SK-N-SH (cell line): Measurements from ENCODE around the gene KIF27. TPM values are rescaled to one million over a fixed set of nuclear protein-coding genes. Genes with fewer than 3 reads are reported as not detected.

Source experiments
- CTCF ChIA-PET: fragments of 300-600, 350-600 bp; formaldehyde crosslinking; extraction: SDS; loops from one replicate; lab custom pipeline; 2021; lab: Yijun Ruan, JAX
- POLR2A ChIA-PET: fragments of 350-600 bp; sonication (Branson Sonifier 250); formaldehyde crosslinking; extraction: SDS; loops from one replicate; lab custom pipeline; 2020; ENCODE audit warnings: antibody characterized with exemption, inconsistent platforms; lab: Yijun Ruan, JAX
- DNase-seq: peaks from one replicate; pipeline ENCODE4 v3.0.0; 2012
- H2AFZ ChIP-seq: fragments of 200-600 bp; sonication (generic); 2 replicates; pipeline ENCODE4 v1.8.1; 2016; ENCODE audit warnings: antibody characterized with exemption, mild to moderate bottlenecking, low read depth
- H3F3A ChIP-seq: fragments of 200-600 bp; sonication (generic); replicated peaks from 2 replicates; pipeline ENCODE3; 2016; ENCODE audit warnings: antibody characterized with exemption, mild to moderate bottlenecking; ENCODE audit not compliant: insufficient read depth
- H3K27ac ChIP-seq, 2 experiments: fragments of 200-500 bp in 1 of 2; fragments of 200-600 bp in 1 of 2; sonication (Bioruptor generic) in 1 of 2; sonication (generic), shearing (Covaris generic) in 1 of 2; 2 replicates each; pipeline versions ENCODE4 v1.5.1 to v1.6.1; 2014 to 2016; ENCODE audit warnings: low read depth in 2 of 2, inconsistent platforms in 1 of 2, low read length in 1 of 2, mild to moderate bottlenecking in 1 of 2, mixed read lengths in 1 of 2
- H3K27me3 ChIP-seq: fragments of 200-600 bp; sonication (generic), shearing (Covaris generic); 2 replicates; pipeline ENCODE4 v1.6.1; 2016; ENCODE audit warnings: mixed run types; ENCODE audit not compliant: insufficient read depth
- H3K36me3 ChIP-seq, 2 experiments: fragments of 200-500 bp in 1 of 2; fragments of 200-600 bp in 1 of 2; sonication (Bioruptor generic) in 1 of 2; sonication (generic) in 1 of 2; replicated peaks in 1 of 2; 2 replicates each; pipeline versions ENCODE3 to v1.5.1; 2014 to 2016; ENCODE audit warnings: low read length in 1 of 2, mild to moderate bottlenecking in 1 of 2; ENCODE audit not compliant: insufficient read depth in 2 of 2, control insufficient read depth in 1 of 2
- H3K4me1 ChIP-seq, 2 experiments: fragments of 200-500 bp in 1 of 2; fragments of 200-600 bp in 1 of 2; sonication (Bioruptor generic) in 1 of 2; sonication (generic), shearing (Covaris generic) in 1 of 2; 2 replicates each; pipeline versions ENCODE4 v1.5.1 to v1.6.1; 2014 to 2016; ENCODE audit warnings: low read depth in 1 of 2, low read length in 1 of 2, mixed run types in 1 of 2; ENCODE audit not compliant: insufficient read depth in 2 of 2, control insufficient read depth in 1 of 2
- H3K4me2 ChIP-seq: fragments of 200-600 bp; sonication (generic), shearing (Covaris generic); 2 replicates; pipeline ENCODE4 v1.6.1; 2017; ENCODE audit warnings: mixed run types
- H3K4me3 ChIP-seq, 2 experiments: fragments of 200-500 bp in 1 of 2; fragments of 200-600 bp in 1 of 2; sonication (Bioruptor generic) in 1 of 2; sonication (generic), shearing (Covaris generic) in 1 of 2; 2 replicates each; pipeline versions ENCODE4 v1.5.1 to v1.8.1; 2014 to 2016; ENCODE audit warnings: low read depth in 2 of 2, inconsistent platforms in 1 of 2, low read length in 1 of 2, mild to moderate bottlenecking in 1 of 2, mixed read lengths in 1 of 2, moderate library complexity in 1 of 2
- H3K79me2 ChIP-seq: fragments of 200-600 bp; sonication (generic); 2 replicates; pipeline ENCODE4 v1.8.1; 2017; ENCODE audit warnings: mild to moderate bottlenecking; ENCODE audit not compliant: insufficient read depth
- H3K9ac ChIP-seq: fragments of 200-600 bp; sonication (generic); 2 replicates; pipeline ENCODE4 v1.6.1; 2017; ENCODE audit warnings: mixed run types
- H3K9me2 ChIP-seq: fragments of 200-600 bp; sonication (generic); 2 replicates; pipeline ENCODE4 v1.6.1; 2017; ENCODE audit warnings: mixed run types
- H3K9me3 ChIP-seq: fragments of 200-600 bp; sonication (generic); 2 replicates; pipeline ENCODE4 v1.6.1; 2017; ENCODE audit warnings: mixed run types, mild to moderate bottlenecking, moderate library complexity
- H4K20me1 ChIP-seq: fragments of 200-600 bp; sonication (generic); 2 replicates; pipeline ENCODE4 v1.6.1; 2017; ENCODE audit warnings: mild to moderate bottlenecking, mixed run types; ENCODE audit not compliant: insufficient read depth
- CHD2 ChIP-seq: fragments of 150-350 bp; IDR thresholded peaks from 2 replicates; pipeline ENCODE4 v1.6.1; 2018; ENCODE audit warnings: low read length; ENCODE audit not compliant: partially characterized antibody
- ELF1 ChIP-seq: IDR thresholded peaks from 2 replicates; pipeline ENCODE4 v1.4.0; 2012
- EP300 ChIP-seq, 2 experiments: IDR thresholded peaks; 2 replicates each; pipeline versions ENCODE4 v1.4.0 to v1.6.1; 2012; ENCODE audit warnings: borderline replicate concordance in 1 of 2, low read depth in 1 of 2, low read length in 1 of 2
- FOSL2 ChIP-seq: IDR thresholded peaks from 2 replicates; pipeline ENCODE4 v1.4.0; 2012; ENCODE audit warnings: low read depth, mild to moderate bottlenecking, moderate library complexity, borderline replicate concordance
- GABPA ChIP-seq: IDR thresholded peaks from 2 replicates; pipeline ENCODE4 v1.4.0; 2012; ENCODE audit warnings: low read depth, mild to moderate bottlenecking
- GATA2 ChIP-seq: sonication (generic); formaldehyde crosslinking; IDR thresholded peaks from 2 replicates; pipeline ENCODE4 v1.5.0; 2020; ENCODE audit warnings: mild to moderate bottlenecking, missing genetic modification reagents
- IRF3 ChIP-seq: fragments of 150-350 bp; IDR thresholded peaks from 2 replicates; pipeline ENCODE4 v1.6.1; 2016; ENCODE audit warnings: mild to moderate bottlenecking, low read depth, low read length
- JUND ChIP-seq: IDR thresholded peaks from 2 replicates; pipeline ENCODE4 v1.4.0; 2012
- MXI1 ChIP-seq: IDR thresholded peaks from 2 replicates; pipeline ENCODE4 v1.6.1; 2012; ENCODE audit warnings: mild to moderate bottlenecking, low read depth, low read length, improper control_type of control experiment
- RAD21 ChIP-seq: IDR thresholded peaks from 2 replicates; pipeline ENCODE4 v1.6.1; 2012; ENCODE audit warnings: mild to moderate bottlenecking, low read length
- RCOR1 ChIP-seq: fragments of 150-350 bp; IDR thresholded peaks from 2 replicates; pipeline ENCODE4 v1.6.1; 2017; ENCODE audit warnings: antibody characterized with exemption, low read length
- REST ChIP-seq: IDR thresholded peaks from 2 replicates; pipeline ENCODE4 v1.6.1; 2012; ENCODE audit warnings: mild to moderate bottlenecking, low read depth, low read length, moderate library complexity
- RFX5 ChIP-seq: IDR thresholded peaks from 2 replicates; pipeline ENCODE4 v1.6.1; 2012; ENCODE audit warnings: mild to moderate bottlenecking, improper control_type of control experiment, low read length
- RXRA ChIP-seq: IDR thresholded peaks from 2 replicates; pipeline ENCODE4 v1.4.0; 2012; ENCODE audit warnings: low read depth, mild to moderate bottlenecking, borderline replicate concordance
- SIN3A ChIP-seq: IDR thresholded peaks from 2 replicates; pipeline ENCODE4 v1.6.1; 2012; ENCODE audit warnings: low read depth, mild to moderate bottlenecking, low read length, moderate library complexity, borderline replicate concordance
- SMC3 ChIP-seq: IDR thresholded peaks from 2 replicates; pipeline ENCODE4 v1.6.1; 2012; ENCODE audit warnings: low read depth, low read length, improper control_type of control experiment
- TCF12 ChIP-seq: IDR thresholded peaks from 2 replicates; pipeline ENCODE4 v1.4.0; 2012
- TEAD4 ChIP-seq: IDR thresholded peaks from 2 replicates; pipeline ENCODE4 v1.4.0; 2012; ENCODE audit warnings: mild to moderate bottlenecking, borderline replicate concordance; ENCODE audit not compliant: insufficient read depth
- USF2 ChIP-seq: fragments of 150-350 bp; IDR thresholded peaks from 2 replicates; pipeline ENCODE4 v1.6.1; 2017; ENCODE audit warnings: antibody characterized with exemption, low read length, low read depth, borderline replicate concordance
- WGBS: methylation state at CpG from one replicate; pipeline ENCODE4 v1.1.6; 2017; ENCODE audit warnings: low lambda C conversion rate; 5-methylcytosine and 5-hydroxymethylcytosine counted together
- polyA plus RNA-seq, 3 experiments: library from polyadenylated mRNA; depleted of rRNA; stranded (reverse); fragments of >200 nt; gene quantifications; 2 replicates each; pipeline ENCODE4 v1.2.3, GENCODE V29; 2012

The KIF27 gene
- polyA plus RNA-seq, 1 of the 3 experiments (the other 2 are of a cell fraction) = 0.81 TPM

GRCh38 chr9:83932011-83932410, 10.8 kb upstream of the KIF27 start:
- TF ChIP-seq SMC3 (no peak), SIN3A (no peak), RCOR1 (no peak), EP300 (IDR thresholded peaks at IDR 0.05; ENCODE audit: borderline replicate concordance in 1 of 2, low read depth in 1 of 2, low read length in 1 of 2) (no peak), MXI1 (no peak), RAD21 (no peak), TEAD4 (no peak), JUND (no peak)
- Histone ChIP-seq H3K36me3 (no peaks in the 10 kb centered on the region), H3K4me2 (no peak overlapping the region), H3K9me3 (no peaks in the 10 kb centered on the region), H3K9me2 (no peaks in the 10 kb centered on the region), H3F3A (peaks cover 13% of the 10 kb centered on the region), H2AFZ (no peak overlapping the region), H4K20me1 (no peaks in the 10 kb centered on the region), H3K27ac (no peak overlapping the region), H3K27me3 (no peaks in the 10 kb centered on the region), H3K4me1 (peaks cover 2 to 32% of the 10 kb centered on the region in 2 experiments; a peak in 2 of 4 replicates), H3K79me2 (no peaks in the 10 kb centered on the region), H3K4me3 (no peak overlapping the region), H3K9ac (no peak overlapping the region)
- DNase-seq = no peak
- ChIA-PET CTCF (interaction anchor here (1.5 to 6.3 kb wide), 3 partner anchors 11 to 383 kb away, joined by 4 to 69 read pairs (median 11); partner anchors contain the start of gene KIF27), POLR2A (no interaction called here)
- 61% methylated on average over 2 of the region's 2 CpGs for WGBS

- Histone ChIP-seq H2AFZ (no peak overlapping the region), H3K9ac (no peak overlapping the region), H3K79me2 (no peaks in the 10 kb centered on the region), H3K4me3 (no peak overlapping the region), H3K4me2 (no peak overlapping the region), H3F3A (peaks cover 13% of the 10 kb centered on the region), H4K20me1 (no peaks in the 10 kb centered on the region)
- 100% methylated on average over 5 of the region's 5 CpGs for WGBS
- CTCF ChIA-PET = interaction anchor here (1.2 to 1.9 kb wide), 4 partner anchors 10 to 385 kb away, joined by 5 to 7 read pairs (median 6); partner anchors contain the start of gene KIF27
- TF ChIP-seq TCF12 (no peak), REST (no peak), IRF3 (no peak), USF2 (no peak), GATA2 (CRISPR knock-in tag) (no peak), GABPA (no peak), FOSL2 (no peak), SIN3A (no peak), RXRA (no peak), CHD2 (no peak), EP300 (IDR thresholded peaks at IDR 0.05; ENCODE audit: borderline replicate concordance in 1 of 2, low read depth in 1 of 2, low read length in 1 of 2) (no peak), ELF1 (no peak), RFX5 (no peak)
- TF ChIP-seq, all 33 proteins: peak for 0
- Histone ChIP-seq H3K9me2 (no peaks in the 10 kb centered on the region), H3K4me1 (peaks cover 2 to 22% of the 10 kb centered on the region in 2 experiments; a peak in 2 of 4 replicates), H3K9me3 (no peaks in the 10 kb centered on the region), H3K27me3 (no peaks in the 10 kb centered on the region), H3K27ac (no peak overlapping the region), H3K36me3 (no peaks in the 10 kb centered on the region)
- no peak for DNase-seq
- POLR2A ChIA-PET = no interaction called here
Measured at GRCh38 chr9:83930881-83931280, 9.6 kb upstream of the KIF27 start.
